B cell (primary cell): ENCODE measurements around the gene DYNC2H1.

Experiments used
- EZH2 ChIP-seq: IDR thresholded peaks from 2 replicates; pipeline ENCODE4 v1.6.1; 2012; ENCODE audit warnings: borderline replicate concordance, low read depth, mild to moderate bottlenecking, moderate library complexity, low read length; ENCODE audit not compliant: insufficient read depth, poor library complexity, severe bottlenecking
- TF ChIP-seq, protein P1 (sequence below): fragments of 200-600 bp; IDR thresholded peaks from one replicate; pipeline ENCODE4 v1.8.0; 2022; ENCODE audit warnings: antibody characterized with exemption, mild to moderate bottlenecking

- TF ChIP-seq, protein P1, sequence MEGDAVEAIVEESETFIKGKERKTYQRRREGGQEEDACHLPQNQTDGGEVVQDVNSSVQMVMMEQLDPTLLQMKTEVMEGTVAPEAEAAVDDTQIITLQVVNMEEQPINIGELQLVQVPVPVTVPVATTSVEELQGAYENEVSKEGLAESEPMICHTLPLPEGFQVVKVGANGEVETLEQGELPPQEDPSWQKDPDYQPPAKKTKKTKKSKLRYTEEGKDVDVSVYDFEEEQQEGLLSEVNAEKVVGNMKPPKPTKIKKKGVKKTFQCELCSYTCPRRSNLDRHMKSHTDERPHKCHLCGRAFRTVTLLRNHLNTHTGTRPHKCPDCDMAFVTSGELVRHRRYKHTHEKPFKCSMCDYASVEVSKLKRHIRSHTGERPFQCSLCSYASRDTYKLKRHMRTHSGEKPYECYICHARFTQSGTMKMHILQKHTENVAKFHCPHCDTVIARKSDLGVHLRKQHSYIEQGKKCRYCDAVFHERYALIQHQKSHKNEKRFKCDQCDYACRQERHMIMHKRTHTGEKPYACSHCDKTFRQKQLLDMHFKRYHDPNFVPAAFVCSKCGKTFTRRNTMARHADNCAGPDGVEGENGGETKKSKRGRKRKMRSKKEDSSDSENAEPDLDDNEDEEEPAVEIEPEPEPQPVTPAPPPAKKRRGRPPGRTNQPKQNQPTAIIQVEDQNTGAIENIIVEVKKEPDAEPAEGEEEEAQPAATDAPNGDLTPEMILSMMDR: no peak
- TF ChIP-seq EZH2: no peak
These were observed 406.1 kb downstream of the DYNC2H1 start for GRCh38 chr11:103515283-103515682.
